ENCODE results near the gene CEP95.
"Not testable (repeated sequence)": the region's sequence is repeated elsewhere in the genome, so short reads cannot be mapped to it uniquely, and the experiment has no call there.

The CEP95 gene

DNA sequence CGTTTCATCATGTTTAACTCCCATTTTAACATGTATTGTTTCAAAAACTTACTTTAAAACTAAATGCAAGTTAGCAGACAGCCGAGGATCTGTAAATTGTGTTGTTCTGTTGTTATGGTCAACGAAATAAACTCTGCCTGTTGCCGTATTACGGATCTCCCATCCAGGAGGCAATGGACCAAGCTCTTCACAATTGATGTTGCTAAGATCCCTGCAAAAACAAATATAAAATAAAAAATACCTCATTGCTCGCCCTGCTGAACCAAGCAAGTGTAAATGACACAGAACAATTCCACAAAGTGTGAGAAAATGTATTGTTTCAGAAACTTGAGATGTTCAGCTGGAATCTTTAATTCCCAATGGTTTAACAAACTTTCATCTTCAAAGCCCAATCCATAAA lies 65.0 kb downstream of the CEP95 start:
- Histone ChIP-seq H2AFZ (no peak overlapping the region), H3K27ac (no peak overlapping the region), H3K27me3 (ENCODE audit: control insufficient read depth, insufficient read depth, low read length) (no peaks in the 10 kb centered on the region), H3K9me3 (ENCODE audit: control insufficient read depth, low read length) (no peaks in the 10 kb centered on the region), H3K9ac (no peak overlapping the region), H3K4me1 (no peaks in the 10 kb centered on the region), H3K4me3 (ENCODE audit: low read depth, low read length) (no peak overlapping the region), H3K79me2 (no peaks in the 10 kb centered on the region), H3K36me3 (ENCODE audit: control insufficient read depth, insufficient read depth, low read length) (no peaks in the 10 kb centered on the region), H3K4me2 (ENCODE audit: low read length) (no peak overlapping the region)
- TF ChIP-seq, protein P1, sequence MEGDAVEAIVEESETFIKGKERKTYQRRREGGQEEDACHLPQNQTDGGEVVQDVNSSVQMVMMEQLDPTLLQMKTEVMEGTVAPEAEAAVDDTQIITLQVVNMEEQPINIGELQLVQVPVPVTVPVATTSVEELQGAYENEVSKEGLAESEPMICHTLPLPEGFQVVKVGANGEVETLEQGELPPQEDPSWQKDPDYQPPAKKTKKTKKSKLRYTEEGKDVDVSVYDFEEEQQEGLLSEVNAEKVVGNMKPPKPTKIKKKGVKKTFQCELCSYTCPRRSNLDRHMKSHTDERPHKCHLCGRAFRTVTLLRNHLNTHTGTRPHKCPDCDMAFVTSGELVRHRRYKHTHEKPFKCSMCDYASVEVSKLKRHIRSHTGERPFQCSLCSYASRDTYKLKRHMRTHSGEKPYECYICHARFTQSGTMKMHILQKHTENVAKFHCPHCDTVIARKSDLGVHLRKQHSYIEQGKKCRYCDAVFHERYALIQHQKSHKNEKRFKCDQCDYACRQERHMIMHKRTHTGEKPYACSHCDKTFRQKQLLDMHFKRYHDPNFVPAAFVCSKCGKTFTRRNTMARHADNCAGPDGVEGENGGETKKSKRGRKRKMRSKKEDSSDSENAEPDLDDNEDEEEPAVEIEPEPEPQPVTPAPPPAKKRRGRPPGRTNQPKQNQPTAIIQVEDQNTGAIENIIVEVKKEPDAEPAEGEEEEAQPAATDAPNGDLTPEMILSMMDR (IDR thresholded peaks at IDR 0.05) = no peak

DNA sequence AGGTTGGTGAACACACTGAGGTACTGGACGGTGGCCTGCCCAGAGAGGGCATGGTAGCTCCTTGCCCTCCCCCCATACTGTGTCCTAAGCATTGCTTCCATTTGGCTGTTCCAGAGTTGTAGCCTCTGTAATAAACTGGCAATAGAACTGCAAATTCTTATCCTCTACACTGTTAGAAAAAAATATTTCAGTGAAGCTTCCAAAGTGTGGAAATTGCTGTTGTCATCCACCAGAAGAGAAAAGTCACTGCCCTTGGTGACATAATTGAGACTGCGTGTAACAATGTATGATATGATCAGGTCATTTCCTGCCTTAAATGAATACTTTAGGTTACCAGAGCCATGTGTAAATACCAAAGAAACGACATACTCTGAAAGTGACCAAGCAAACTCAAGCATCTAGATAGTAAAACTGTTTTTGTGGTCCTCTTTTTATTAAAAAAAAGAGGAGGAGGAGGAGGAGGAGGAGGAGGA lies 65.9 kb downstream of the CEP95 start:
- Histone ChIP-seq H3K9ac (no peak overlapping the region), H3K9me3 (ENCODE audit: control insufficient read depth, low read length) (no peaks in the 10 kb centered on the region), H2AFZ (no peak overlapping the region), H3K27ac (no peak overlapping the region), H3K4me2 (ENCODE audit: low read length) (no peak overlapping the region), H3K4me3 (ENCODE audit: low read depth, low read length) (no peak overlapping the region), H3K27me3 (ENCODE audit: control insufficient read depth, insufficient read depth, low read length) (no peaks in the 10 kb centered on the region), H3K36me3 (ENCODE audit: control insufficient read depth, insufficient read depth, low read length) (no peaks in the 10 kb centered on the region), H3K79me2 (no peaks in the 10 kb centered on the region), H3K4me1 (no peaks in the 10 kb centered on the region)
- TF ChIP-seq, protein P1 (IDR thresholded peaks at IDR 0.05) = no peak

DNA sequence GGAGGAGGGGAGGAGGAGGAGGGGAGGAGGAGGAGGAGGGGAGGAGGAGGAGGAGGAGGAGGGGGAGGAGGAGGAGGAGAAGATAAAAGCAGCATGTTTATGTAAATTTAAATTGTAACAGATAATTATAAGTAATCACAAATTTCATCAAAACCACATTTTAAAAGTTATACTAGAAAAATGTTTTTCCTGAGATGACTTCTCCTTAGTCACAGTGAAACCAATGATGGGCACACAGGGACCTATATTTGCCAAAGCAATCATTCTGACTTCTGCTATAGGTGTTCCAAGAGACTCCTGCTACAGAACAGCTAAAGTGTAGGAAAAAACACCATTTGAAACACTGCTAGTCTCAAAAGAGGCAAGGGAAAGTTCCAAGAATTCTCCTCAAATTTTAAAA lies 66.4 kb downstream of the CEP95 start:
- no peak overlapping the region for H3K4me2 ChIP-seq (ENCODE audit: low read length)
- H3K79me2 ChIP-seq = no peaks in the 10 kb centered on the region
- no peak overlapping the region for H2AFZ ChIP-seq
- TF ChIP-seq, protein P1 (IDR thresholded peaks at IDR 0.05) = no peak
- H3K27me3 ChIP-seq (ENCODE audit: control insufficient read depth, insufficient read depth, low read length) = no peaks in the 10 kb centered on the region
- H3K4me1 ChIP-seq = no peaks in the 10 kb centered on the region
- H3K4me3 ChIP-seq (ENCODE audit: low read depth, low read length) = no peak overlapping the region
- H3K9me3 ChIP-seq (ENCODE audit: control insufficient read depth, low read length) = no peaks in the 10 kb centered on the region
- no peaks in the 10 kb centered on the region for H3K36me3 ChIP-seq (ENCODE audit: control insufficient read depth, insufficient read depth, low read length)
- H3K9ac ChIP-seq = no peak overlapping the region
- H3K27ac ChIP-seq = no peak overlapping the region

DNA sequence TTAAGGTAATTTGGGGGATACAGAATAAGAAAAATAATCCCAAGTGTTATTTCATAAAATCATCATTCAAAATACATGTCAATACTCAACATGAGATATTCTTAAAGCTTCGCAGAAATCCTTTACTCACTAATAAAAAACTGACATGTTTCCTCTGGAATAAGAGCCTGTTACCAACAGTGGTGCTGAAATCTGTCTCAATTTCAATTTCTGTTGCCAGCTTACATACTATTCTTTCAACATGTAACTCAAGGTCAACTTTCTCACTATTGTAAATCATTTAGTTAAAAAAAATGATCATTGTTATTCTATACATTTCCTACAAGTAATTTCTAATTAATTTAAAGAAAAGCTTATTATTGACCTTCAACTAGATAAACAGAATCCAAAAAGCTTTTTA lies 67.9 kb downstream of the CEP95 start:
- TF ChIP-seq, protein P1 (IDR thresholded peaks at IDR 0.05) = no peak
- Histone ChIP-seq H3K79me2 (no peaks in the 10 kb centered on the region), H3K4me3 (ENCODE audit: low read depth, low read length) (no peak overlapping the region), H3K27me3 (ENCODE audit: control insufficient read depth, insufficient read depth, low read length) (no peaks in the 10 kb centered on the region), H3K36me3 (ENCODE audit: control insufficient read depth, insufficient read depth, low read length) (no peaks in the 10 kb centered on the region), H3K9me3 (ENCODE audit: control insufficient read depth, low read length) (no peaks in the 10 kb centered on the region), H2AFZ (no peak overlapping the region), H3K27ac (no peak overlapping the region), H3K4me1 (no peaks in the 10 kb centered on the region), H3K9ac (no peak overlapping the region), H3K4me2 (ENCODE audit: low read length) (no peak overlapping the region)

DNA sequence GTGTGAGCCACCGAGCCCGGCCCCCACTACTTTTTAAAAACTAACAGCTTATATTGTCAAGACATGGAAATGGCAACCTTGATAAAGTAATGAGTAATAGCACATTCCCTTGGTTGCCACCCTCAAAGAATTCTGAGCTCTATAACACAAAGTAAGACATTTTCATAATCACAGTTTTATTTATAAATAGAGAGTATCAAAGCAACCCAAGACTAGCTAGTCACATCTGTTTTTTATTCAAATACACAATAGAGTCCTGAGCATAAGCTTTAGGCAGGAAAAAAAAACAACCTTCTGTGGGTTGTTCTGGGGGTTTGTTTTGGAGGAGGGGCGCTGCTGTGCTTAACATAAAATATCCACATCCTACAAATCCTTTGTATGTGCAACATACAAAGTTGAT lies 68.7 kb downstream of the CEP95 start:
- Histone ChIP-seq H3K79me2 (no peaks in the 10 kb centered on the region), H3K9me3 (ENCODE audit: control insufficient read depth, low read length) (no peaks in the 10 kb centered on the region), H3K9ac (no peak overlapping the region), H3K4me1 (no peaks in the 10 kb centered on the region), H2AFZ (no peak overlapping the region), H3K4me3 (ENCODE audit: low read depth, low read length) (no peak overlapping the region), H3K36me3 (ENCODE audit: control insufficient read depth, insufficient read depth, low read length) (no peaks in the 10 kb centered on the region), H3K4me2 (ENCODE audit: low read length) (no peak overlapping the region), H3K27me3 (ENCODE audit: control insufficient read depth, insufficient read depth, low read length) (no peaks in the 10 kb centered on the region), H3K27ac (no peak overlapping the region)
- TF ChIP-seq, protein P1 (IDR thresholded peaks at IDR 0.05) = no peak

DNA sequence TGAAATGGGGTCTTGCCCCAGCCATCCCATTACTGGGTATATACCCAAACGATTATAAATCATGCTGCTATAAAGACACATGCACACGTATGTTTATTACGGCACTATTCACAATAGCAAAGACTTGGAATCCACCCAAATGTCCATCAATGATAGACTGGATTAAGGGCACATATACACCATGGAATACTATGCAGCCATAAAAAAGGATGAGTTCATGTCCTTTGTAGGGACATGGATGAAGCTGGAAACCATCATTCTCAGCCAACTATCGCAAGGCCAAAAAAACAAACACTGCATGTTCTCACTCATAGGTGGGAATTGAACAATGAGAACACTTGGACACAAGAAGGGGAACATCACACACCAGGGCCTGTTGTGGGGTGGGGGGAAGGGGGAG lies 70.2 kb downstream of the CEP95 start:
- H3K27me3 ChIP-seq (ENCODE audit: control insufficient read depth, insufficient read depth, low read length); H3K9me3 ChIP-seq (ENCODE audit: control insufficient read depth, low read length); H2AFZ ChIP-seq; H3K27ac ChIP-seq; H3K79me2 ChIP-seq; H3K4me1 ChIP-seq; H3K4me3 ChIP-seq (ENCODE audit: low read depth, low read length); H3K9ac ChIP-seq; H3K36me3 ChIP-seq (ENCODE audit: control insufficient read depth, insufficient read depth, low read length); H3K4me2 ChIP-seq (ENCODE audit: low read length): not testable (repeated sequence)

Data from parathyroid adenoma (tissue), 2 donors.